ENCODE measurements around the gene KCNQ2. TPM values are rescaled to one million over a fixed set of nuclear protein-coding genes. Genes with fewer than 3 reads are reported as not detected.
A peak's percentile ranks its signal among the peaks of the same experiment; 100 is the strongest.
"Not testable (repeated sequence)": the region's sequence is repeated elsewhere in the genome, so short reads cannot be mapped to it uniquely, and the experiment has no call there.

The KCNQ2 gene
- total RNA-seq, 1 experiment from 2014 or later: 0.38 TPM

GRCh38 chr20:63483834-63484233, 11.4 kb upstream of the KCNQ2 start:
- H3K27me3 Mint-ChIP-seq (ENCODE audit: unreplicated experiment): peaks cover 65% of the 10 kb centered on the region
- DNase-seq: peak; percentile 40
- H3K4me1 Mint-ChIP-seq (ENCODE audit: low read depth, unreplicated experiment): peaks cover 46% of the 10 kb centered on the region
- H3K9me3 Mint-ChIP-seq (ENCODE audit: low read depth, unreplicated experiment): no peaks in the 10 kb centered on the region
- intact Hi-C loops (cut with micrococcal nuclease; ENCODE audit: unreplicated experiment): no loop called here
- CTCF ChIA-PET: interaction anchor here (0.6 to 1.4 kb wide), 6 partner anchors 9 to 102 kb away, joined by 3 to 9 read pairs (median 4); no protein-coding TSS in a partner anchor
- BruUV-seq (replicated peaks): no TSS peak
- H3K27ac Mint-ChIP-seq (ENCODE audit: unreplicated experiment): no peak overlapping the region
- peaks cover 36% of the 10 kb centered on the region for H3K36me3 Mint-ChIP-seq (ENCODE audit: insufficient read depth, unreplicated experiment)
- peak overlapping the region; percentile 32 for H3K4me3 Mint-ChIP-seq (ENCODE audit: low read depth, unreplicated experiment)
- TF ChIP-seq CTCF (IDR thresholded peaks at IDR 0.05; ENCODE audit: unreplicated experiment): no peak

GRCh38 chr20:63482021-63482587, 9.6 kb upstream of the KCNQ2 start:
- intact Hi-C loops (cut with micrococcal nuclease; ENCODE audit: unreplicated experiment): no loop called here
- no peak for TF ChIP-seq CTCF (IDR thresholded peaks at IDR 0.05; ENCODE audit: unreplicated experiment)
- Mint-ChIP-seq H3K36me3 (ENCODE audit: insufficient read depth, unreplicated experiment) (peaks cover 28% of the 10 kb centered on the region), H3K4me1 (ENCODE audit: low read depth, unreplicated experiment) (peaks cover 46% of the 10 kb centered on the region), H3K27ac (ENCODE audit: unreplicated experiment) (peak overlapping the region; percentile 19), H3K27me3 (ENCODE audit: unreplicated experiment) (peaks cover 82% of the 10 kb centered on the region), H3K9me3 (ENCODE audit: low read depth, unreplicated experiment) (no peaks in the 10 kb centered on the region), H3K4me3 (ENCODE audit: low read depth, unreplicated experiment) (peak overlapping the region; percentile 32)
- CTCF ChIA-PET: interaction anchor here (0.6 to 0.9 kb wide), 2 partner anchors 9 to 693 kb away, joined by 3 to 4 read pairs; no protein-coding TSS in a partner anchor
- no peak for DNase-seq
- no TSS peak for BruUV-seq (replicated peaks)

GRCh38 chr20:63481503-63481902, 9.0 kb upstream of the KCNQ2 start:
- H3K27ac Mint-ChIP-seq (ENCODE audit: unreplicated experiment): no peak overlapping the region
- BruUV-seq (replicated peaks): no TSS peak
- H3K27me3 Mint-ChIP-seq (ENCODE audit: unreplicated experiment): peaks cover 88% of the 10 kb centered on the region
- peaks cover 46% of the 10 kb centered on the region for H3K4me1 Mint-ChIP-seq (ENCODE audit: low read depth, unreplicated experiment)
- intact Hi-C loops (cut with micrococcal nuclease; ENCODE audit: unreplicated experiment): no loop called here
- peaks cover 22% of the 10 kb centered on the region for H3K36me3 Mint-ChIP-seq (ENCODE audit: insufficient read depth, unreplicated experiment)
- no peak overlapping the region for H3K4me3 Mint-ChIP-seq (ENCODE audit: low read depth, unreplicated experiment)
- CTCF ChIA-PET: no interaction called here
- no peak for TF ChIP-seq CTCF (IDR thresholded peaks at IDR 0.05; ENCODE audit: unreplicated experiment)
- no peak for DNase-seq
- no peaks in the 10 kb centered on the region for H3K9me3 Mint-ChIP-seq (ENCODE audit: low read depth, unreplicated experiment)

- intact Hi-C loops (cut with micrococcal nuclease; ENCODE audit: unreplicated experiment): not testable (repeated sequence)
Observed at GRCh38 chr20:63479695-63480419, 7.4 kb upstream of the KCNQ2 start.

More at GRCh38 chr20:63479695-63480419, 7.4 kb upstream of the KCNQ2 start:
- not testable (repeated sequence) for H3K36me3 Mint-ChIP-seq (ENCODE audit: insufficient read depth, unreplicated experiment); BruUV-seq (replicated peaks); H3K9me3 Mint-ChIP-seq (ENCODE audit: low read depth, unreplicated experiment); H3K27ac Mint-ChIP-seq (ENCODE audit: unreplicated experiment)
- DNase-seq: peak; percentile 49
- CTCF ChIA-PET: interaction anchor here (1.2 kb wide), 1 partner anchor 16 kb away, joined by 3 read pairs; no protein-coding TSS in a partner anchor
- H3K27me3 Mint-ChIP-seq (ENCODE audit: unreplicated experiment): peaks cover 100% of the 10 kb centered on the region
- H3K4me1 Mint-ChIP-seq (ENCODE audit: low read depth, unreplicated experiment): peaks cover 46% of the 10 kb centered on the region
- peak overlapping the region; percentile 50 for H3K4me3 Mint-ChIP-seq (ENCODE audit: low read depth, unreplicated experiment)
